Colon (tissue), 2 donors: Measurements from ENCODE around the gene ASPM.
A peak's percentile ranks its signal among the peaks of the same experiment; 100 is the strongest.

Experiments
- FAIRE-seq: peaks from 2 replicates; lab custom pipeline; 2012; peaks lifted over from hg19 to GRCh38; lab: Jason Lieb, UNC
- donor health status: control.
- donor health status: control.

The ASPM gene

GRCh38 chr1:197146101-197147095 lies at the start of gene ASPM:
Gene ASPM (minus strand): TSS chr1:197146669. CDS start chr1:197146437, 232 bp downstream.
- FAIRE-seq = peak; percentile 53

DNA sequence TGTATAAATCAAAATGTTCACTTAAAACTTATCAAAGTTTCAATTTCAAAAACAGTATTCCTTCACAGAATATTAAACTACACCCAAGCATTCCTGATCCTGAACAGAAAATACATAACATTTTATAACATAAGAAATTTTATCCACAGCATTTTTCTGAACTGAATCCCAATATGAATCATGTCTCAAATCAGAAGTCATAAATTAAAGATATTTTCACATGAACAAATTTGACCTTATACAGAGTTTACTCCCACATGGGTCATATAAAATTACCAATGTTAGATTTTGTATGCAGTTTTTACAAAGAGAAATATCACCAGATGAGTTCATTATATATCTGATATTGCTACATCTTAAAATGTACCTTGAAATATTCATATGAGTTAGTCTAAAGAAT lies 48.6 kb upstream of the ASPM start:
- no peak for FAIRE-seq

DNA sequence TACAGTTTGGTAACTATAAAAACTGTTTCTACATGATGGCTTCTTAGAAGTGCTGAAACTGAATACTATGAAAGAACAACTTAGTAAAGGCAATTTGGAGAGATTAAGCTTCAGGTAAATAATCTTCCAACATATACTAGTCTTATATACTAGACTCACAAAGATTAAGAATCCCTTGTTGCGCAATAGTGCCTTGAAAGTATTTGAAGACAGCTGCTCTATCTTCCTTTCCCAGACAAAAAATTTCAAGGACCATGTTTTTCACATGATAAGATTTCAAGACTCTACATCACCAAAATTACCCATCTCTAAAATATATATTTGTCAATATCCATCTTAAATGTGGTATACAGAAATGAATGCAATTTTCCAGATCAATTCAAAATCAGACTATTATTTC lies 37.7 kb upstream of the ASPM start:
- no peak for FAIRE-seq

DNA sequence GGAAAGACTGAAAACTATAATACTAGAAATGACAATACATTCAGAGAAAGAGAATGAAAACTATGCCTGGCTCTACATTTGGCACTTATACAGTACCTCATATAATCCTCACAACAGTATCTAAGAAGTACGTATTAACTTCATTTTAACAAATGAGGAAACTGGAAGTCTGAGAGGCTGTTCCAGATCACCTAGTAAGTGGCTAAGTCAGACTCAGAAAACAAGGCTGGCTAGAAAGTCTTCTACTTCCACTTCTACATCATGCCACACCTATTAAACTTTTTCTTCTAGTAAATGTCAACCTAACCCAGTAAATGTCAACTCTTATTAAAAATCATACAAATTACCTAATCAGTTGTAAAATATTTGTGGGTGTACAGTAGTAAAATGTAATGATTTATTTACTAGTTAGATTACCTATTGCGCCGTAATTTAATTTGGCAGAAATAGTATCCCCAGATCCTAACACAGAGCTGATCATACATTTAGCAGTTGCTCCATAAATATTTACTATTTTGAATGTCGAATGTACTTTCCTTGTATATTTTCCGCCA lies 36.8 kb upstream of the ASPM start:
- no peak for FAIRE-seq

DNA sequence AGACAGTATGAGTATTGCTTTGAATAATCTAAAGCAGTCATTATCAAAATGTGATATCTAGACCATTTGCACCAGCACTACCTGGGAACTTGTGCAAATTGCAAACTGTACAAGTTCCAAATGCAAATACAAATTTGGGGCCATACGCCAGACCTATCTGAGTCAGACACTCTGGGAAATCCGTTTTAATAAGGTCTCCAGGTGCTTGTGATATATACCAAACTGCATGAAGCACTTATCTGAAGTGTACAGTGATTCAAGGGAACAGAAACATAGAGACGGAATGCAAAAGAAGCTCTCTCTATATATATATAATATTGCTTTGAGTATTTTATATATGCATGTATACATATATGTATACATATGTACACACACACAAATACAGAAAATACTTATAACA lies 36.2 kb upstream of the ASPM start:
- no peak for FAIRE-seq

- FAIRE-seq = no peak
Measured at GRCh38 chr1:197181982-197182381, 35.5 kb upstream of the ASPM start.

DNA sequence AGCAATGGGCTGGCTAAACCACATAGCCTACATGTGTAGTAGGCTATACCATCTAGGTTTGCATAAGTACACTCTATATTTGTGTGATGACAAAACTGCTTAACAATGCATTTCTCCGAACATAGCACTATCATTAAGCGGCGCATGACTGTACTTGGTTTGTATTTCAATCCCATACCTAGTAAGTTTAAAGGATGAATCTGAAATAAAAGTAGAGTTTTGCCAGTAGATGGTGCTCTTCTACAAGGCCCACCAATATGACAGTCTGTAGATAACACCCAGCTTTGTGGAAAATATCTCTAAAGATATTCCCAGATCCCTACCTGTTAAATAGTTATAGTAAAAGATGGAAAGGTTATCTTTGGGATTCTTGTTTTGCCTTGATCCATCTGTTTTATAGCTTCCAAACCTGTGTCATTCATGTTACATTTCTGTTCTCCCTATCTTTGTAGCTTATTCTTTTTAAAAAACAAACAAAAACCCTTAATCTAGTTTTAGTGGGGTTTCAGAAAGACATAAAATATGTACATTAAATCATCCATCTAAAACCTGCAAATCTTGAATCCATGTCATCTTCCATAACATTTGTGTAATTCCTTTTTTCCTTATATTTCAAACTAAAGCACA lies 33.9 kb upstream of the ASPM start:
- no peak for FAIRE-seq

DNA sequence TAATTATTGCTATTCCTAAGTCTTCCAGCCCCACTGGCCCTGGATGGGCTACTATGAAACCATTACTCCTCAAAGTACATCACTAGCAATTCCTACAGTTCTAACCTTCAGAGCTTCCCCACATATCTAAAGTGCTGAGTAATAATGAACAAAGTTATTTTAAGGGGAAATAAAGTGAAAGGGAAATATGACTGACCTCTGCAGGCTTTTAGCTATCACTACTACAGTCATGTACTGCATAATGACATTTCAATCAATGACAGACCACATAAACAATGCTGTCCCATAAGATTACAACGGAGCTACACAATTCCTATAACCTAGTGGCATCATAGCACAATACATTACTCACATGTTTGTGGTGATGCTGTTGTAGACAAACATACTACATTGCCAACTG lies 32.5 kb upstream of the ASPM start:
- FAIRE-seq = no peak

DNA sequence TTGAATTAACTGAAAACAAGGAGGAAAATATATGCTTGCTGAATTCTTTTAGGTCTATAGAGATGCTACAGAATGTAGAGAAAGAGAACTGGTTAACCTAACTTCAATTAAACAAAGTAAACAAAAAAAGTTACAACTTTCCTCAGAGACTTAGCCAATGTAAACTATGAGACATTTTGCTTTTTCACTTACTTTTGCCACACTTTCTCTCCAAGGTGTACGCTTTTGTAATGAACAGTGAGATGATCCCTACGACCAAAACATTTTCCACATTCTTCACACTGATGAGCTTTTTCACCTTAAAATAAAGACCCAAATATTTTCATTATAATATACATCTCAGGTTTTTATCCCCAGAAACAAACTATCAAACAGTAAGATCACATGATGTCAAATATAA lies 28.3 kb upstream of the ASPM start:
- FAIRE-seq = no peak

DNA sequence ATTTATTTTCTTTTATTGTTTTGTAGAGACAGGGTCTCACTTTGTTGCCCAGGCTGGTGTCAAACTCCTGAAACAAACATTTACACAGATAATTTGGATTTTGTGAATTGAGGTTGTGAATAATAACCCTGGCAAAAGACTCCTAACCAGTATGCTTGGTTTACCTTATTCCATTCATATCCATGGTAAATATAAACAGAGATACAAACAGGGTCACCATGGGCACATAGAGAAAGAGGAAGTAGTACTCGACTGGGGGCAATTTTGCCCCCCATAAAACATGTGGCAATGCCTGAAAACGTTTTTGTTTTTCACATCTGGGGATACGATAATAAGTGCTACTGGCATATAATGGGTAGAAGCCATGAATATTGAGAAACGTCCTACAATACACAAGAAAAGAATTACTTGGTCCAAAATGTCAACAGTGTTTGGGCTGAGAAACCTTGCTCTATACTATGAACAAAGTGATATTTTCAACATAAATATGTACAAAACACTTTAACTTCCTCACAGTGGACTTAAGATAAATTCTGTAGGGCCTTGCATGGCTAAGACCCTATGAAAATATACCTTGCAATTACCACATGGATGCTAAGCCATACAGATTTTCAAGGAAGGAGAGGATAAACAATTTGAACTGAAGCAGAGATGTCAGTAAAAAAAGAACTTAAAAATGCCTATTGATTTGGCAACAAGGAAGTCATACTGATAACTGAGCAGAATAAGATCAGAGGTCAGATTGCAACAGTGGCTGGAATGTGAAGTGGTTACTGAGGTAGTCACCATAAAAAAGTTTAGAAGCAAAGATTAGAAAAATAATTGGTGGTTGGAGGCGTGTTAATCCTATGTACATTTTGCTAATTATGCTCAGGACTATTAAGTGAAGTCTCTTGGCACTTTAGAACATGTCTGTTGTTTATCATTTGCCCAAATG lies 27.4 kb upstream of the ASPM start:
- FAIRE-seq = no peak

- FAIRE-seq = peak; percentile 36
Measured at GRCh38 chr1:197171531-197171930, 25.1 kb upstream of the ASPM start.

GRCh38 chr1:197170538-197170937 lies 24.1 kb upstream of the ASPM start:
- no peak for FAIRE-seq

DNA sequence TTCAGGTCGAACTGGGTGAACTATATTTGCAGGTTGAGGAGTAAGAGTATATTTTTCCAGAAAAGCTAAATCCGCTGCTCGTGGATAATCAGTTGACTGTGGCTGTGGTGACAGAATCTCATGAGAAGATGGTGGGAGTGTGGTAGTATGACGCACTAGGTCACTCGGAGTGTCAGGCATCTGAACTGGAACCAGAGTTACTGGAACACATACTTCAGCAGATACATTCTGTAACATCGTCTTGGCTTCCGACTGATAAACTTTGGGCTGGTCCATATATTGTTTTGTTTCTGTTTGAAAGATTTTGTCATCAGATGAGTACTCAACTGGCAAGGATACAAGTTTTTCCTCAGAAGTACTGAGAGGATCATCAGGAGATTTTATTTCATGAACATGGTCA lies 13.0 kb upstream of the ASPM start:
- FAIRE-seq = no peak

GRCh38 chr1:197156692-197157091 lies 10.2 kb upstream of the ASPM start:
- FAIRE-seq = no peak

- no peak for FAIRE-seq
Measured at GRCh38 chr1:197152662-197153061, 6.2 kb upstream of the ASPM start.

GRCh38 chr1:197151185-197151584 lies 4.7 kb upstream of the ASPM start:
- no peak for FAIRE-seq

GRCh38 chr1:197150336-197151005 lies 4.0 kb upstream of the ASPM start:
- no peak for FAIRE-seq

DNA sequence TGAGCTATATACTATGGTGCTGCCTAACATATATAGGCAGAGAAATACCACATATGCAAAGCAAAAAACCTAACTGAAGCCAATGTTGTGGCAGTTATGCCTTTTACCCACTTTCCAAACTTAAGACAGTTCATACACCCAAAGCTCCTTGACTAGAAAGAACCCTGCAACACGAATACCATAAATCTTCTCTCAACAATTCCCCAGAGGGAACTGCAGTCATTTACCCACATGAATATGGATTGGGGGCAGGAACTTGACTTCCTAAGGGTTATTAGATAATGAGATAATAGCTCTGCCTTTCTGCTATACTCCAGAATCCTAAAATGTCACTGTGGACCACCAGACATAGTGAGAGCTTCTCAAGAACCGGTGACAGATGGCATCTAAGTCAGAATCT lies 2.9 kb upstream of the ASPM start:
- no peak for FAIRE-seq

- no peak for FAIRE-seq
Measured at GRCh38 chr1:197145446-197146024, 934 bp downstream of the ASPM start.

GRCh38 chr1:197144570-197145325 lies 1.7 kb downstream of the ASPM start:
- FAIRE-seq = no peak
